K562 (cell line): ENCODE results near the gene RBMX. TPM values are rescaled to one million over a fixed set of nuclear protein-coding genes. Genes with fewer than 3 reads are reported as not detected.
A peak's percentile ranks its signal among the peaks of the same experiment; 100 is the strongest.

Experiments used
- CTCF ChIP-seq, 3 experiments: IDR thresholded peaks in 2 of 3; conservative IDR thresholded peaks in 1 of 3; 2 replicates each; pipeline ENCODE4 v1.5.1; 2011 to 2012; ENCODE audit warnings: low read length in 3 of 3, mild to moderate bottlenecking in 3 of 3, control low read depth in 2 of 3, improper control_type of control experiment in 1 of 3, inconsistent platforms in 1 of 3, low read depth in 1 of 3, mixed read lengths in 1 of 3, moderate library complexity in 1 of 3; ENCODE audit not compliant: insufficient read depth in 2 of 3
- GTF2A2 ChIP-seq: IDR thresholded peaks from 2 replicates; pipeline ENCODE4 v1.6.1; 2016; ENCODE audit warnings: mild to moderate bottlenecking, missing genetic modification characterization, missing compliant biosample characterization
- MNT ChIP-seq, 2 experiments: fragments of 450-650 bp; conservative IDR thresholded peaks; 2 replicates each; pipeline ENCODE4 v1.6.1; 2017; ENCODE audit warnings: mild to moderate bottlenecking in 2 of 2, moderate library complexity in 2 of 2
- RNF219 ChIP-seq: fragments of 250-450 bp; sonication (Bioruptor Pico); IDR thresholded peaks from 2 replicates; pipeline ENCODE4 v1.5.0; 2022; ENCODE audit warnings: mild to moderate bottlenecking
- SRSF9 ChIP-seq: fragments of 200-400 bp; formaldehyde crosslinking; IDR thresholded peaks from 2 replicates; pipeline ENCODE4 v1.6.1; 2017; ENCODE audit warnings: low read depth, low read length, borderline replicate concordance
- ZNF395 ChIP-seq: fragments of 200-800 bp; sonication (Bioruptor generic); IDR thresholded peaks from 2 replicates; pipeline ENCODE4 v1.6.1; 2017; ENCODE audit warnings: missing genetic modification characterization, missing compliant biosample characterization
- ZNF511 ChIP-seq: sonication (generic); formaldehyde crosslinking; IDR thresholded peaks from 2 replicates; pipeline ENCODE4 v1.8.0; 2022; ENCODE audit warnings: mild to moderate bottlenecking, missing genetic modification reagents
- ZNF77 ChIP-seq: fragments of 250-450 bp; sonication (Bioruptor Pico); IDR thresholded peaks from 2 replicates; pipeline ENCODE4 v1.5.0; 2020
- polyA plus RNA-seq, 8 experiments: library from polyadenylated mRNA; depleted of rRNA in 4 of 8; stranded (reverse) in 5 of 8; unstranded in 3 of 8; fragments of >200 nt; fragmentation: Nextera tagmentation in 2 of 8; fragmentation: Illumina TruSeq in 1 of 8; extraction: Ambion mirVana in 2 of 8; extraction: Trizol in 1 of 8; gene quantifications; 2 replicates each; pipeline versions ENCODE4 v1.2.1 to v1.2.3, GENCODE V29; 2011 to 2014; ENCODE audit warnings: inconsistent platforms in 1 of 8, missing spikeins in 1 of 8
- total RNA-seq, 7 experiments: library from RNA; depleted of rRNA in 6 of 7; stranded (reverse); fragments of >200 nt in 6 of 7; fragmentation: Illumina TruSeq in 2 of 7; extraction: Trizol in 2 of 7; gene quantifications; 2 replicates each; pipeline versions ENCODE4 v1.2.1 to v1.2.3, GENCODE V29; 2011 to 2021; ENCODE audit warnings: low replicate concordance in 1 of 7
- TF ChIP-seq, protein P1 (sequence below): fragments of 450-650 bp; IDR thresholded peaks from one replicate; pipeline ENCODE4 v1.6.1; 2018; ENCODE audit warnings: mild to moderate bottlenecking, moderate library complexity; ENCODE audit not compliant: partially characterized antibody
- TF ChIP-seq, protein P2 (sequence below): fragments of 250-450 bp; sonication (Bioruptor Pico); IDR thresholded peaks from 2 replicates; pipeline ENCODE4 v1.4.0; 2020; ENCODE audit warnings: mild to moderate bottlenecking
- TF ChIP-seq, protein P3 (sequence below): sonication (generic); formaldehyde crosslinking; IDR thresholded peaks from 2 replicates; pipeline ENCODE4 v1.8.1; 2023; ENCODE audit warnings: mild to moderate bottlenecking, missing genetic modification reagents, moderate library complexity

The RBMX gene
- total and polyA plus RNA-seq, 9 of the 15 experiments (the other 6 are each of a cell fraction or from before 2014, with no cell fraction given): 405 to 671 (median 540) TPM

DNA sequence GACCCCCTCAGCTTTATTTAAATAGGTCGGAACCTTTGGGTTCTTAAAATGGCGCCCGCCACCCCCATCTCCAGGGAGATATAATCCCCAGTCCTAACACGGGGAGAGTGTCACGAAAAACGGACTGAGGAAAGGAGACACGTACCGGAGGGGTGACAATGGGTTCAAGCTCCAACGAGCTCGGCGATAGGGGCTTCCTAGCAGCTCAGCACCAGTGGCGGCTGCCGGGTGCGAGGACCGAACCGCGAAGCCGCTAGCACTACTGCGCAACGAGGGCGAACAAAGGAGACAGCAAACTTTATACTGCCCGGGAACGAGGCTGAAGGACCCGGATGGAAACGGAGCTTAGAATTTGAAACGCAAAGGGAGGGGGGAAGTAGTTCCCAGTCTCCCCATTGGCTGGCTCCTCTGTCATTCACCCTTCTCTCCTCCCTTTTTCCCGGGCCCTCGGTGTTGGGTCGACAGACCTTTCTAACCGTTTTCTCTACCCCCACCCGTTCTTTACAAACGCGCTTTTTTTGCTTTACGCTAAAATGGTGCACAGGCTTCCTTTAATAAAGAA is at the start of gene RBMX (continued):
- TF ChIP-seq CTCF (IDR thresholded peaks at IDR 0.05 in 2 of 3, conservative IDR thresholded peaks at IDR 0.05 in 1 of 3; ENCODE audit: insufficient read depth in 2 of 3, low read depth in 1 of 3, low read length in 3 of 3) (no peak), ZNF77 (CRISPR knock-in tag) (no peak), GTF2A2 (peak; percentile 82; the same call in 1 of the 2 replicates), ZNF511 (no peak), MNT (conservative IDR thresholded peaks at IDR 0.05) (peak in 1 of 2 experiments; percentile 57; a peak in 2 of 4 replicates), ZNF395 (CRISPR knock-in tag) (no peak), SRSF9 (no peak), RNF219 (no peak)
- TF ChIP-seq, protein P1, sequence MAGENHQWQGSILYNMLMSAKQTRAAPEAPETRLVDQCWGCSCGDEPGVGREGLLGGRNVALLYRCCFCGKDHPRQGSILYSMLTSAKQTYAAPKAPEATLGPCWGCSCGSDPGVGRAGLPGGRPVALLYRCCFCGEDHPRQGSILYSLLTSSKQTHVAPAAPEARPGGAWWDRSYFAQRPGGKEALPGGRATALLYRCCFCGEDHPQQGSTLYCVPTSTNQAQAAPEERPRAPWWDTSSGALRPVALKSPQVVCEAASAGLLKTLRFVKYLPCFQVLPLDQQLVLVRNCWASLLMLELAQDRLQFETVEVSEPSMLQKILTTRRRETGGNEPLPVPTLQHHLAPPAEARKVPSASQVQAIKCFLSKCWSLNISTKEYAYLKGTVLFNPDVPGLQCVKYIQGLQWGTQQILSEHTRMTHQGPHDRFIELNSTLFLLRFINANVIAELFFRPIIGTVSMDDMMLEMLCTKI: no peak
- TF ChIP-seq, protein P2, sequence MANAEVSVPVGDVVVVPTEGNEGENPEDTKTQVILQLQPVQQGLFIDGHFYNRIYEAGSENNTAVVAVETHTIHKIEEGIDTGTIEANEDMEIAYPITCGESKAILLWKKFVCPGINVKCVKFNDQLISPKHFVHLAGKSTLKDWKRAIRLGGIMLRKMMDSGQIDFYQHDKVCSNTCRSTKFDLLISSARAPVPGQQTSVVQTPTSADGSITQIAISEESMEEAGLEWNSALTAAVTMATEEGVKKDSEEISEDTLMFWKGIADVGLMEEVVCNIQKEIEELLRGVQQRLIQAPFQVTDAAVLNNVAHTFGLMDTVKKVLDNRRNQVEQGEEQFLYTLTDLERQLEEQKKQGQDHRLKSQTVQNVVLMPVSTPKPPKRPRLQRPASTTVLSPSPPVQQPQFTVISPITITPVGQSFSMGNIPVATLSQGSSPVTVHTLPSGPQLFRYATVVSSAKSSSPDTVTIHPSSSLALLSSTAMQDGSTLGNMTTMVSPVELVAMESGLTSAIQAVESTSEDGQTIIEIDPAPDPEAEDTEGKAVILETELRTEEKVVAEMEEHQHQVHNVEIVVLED (CRISPR knock-in tag): no peak
- TF ChIP-seq, protein P3, sequence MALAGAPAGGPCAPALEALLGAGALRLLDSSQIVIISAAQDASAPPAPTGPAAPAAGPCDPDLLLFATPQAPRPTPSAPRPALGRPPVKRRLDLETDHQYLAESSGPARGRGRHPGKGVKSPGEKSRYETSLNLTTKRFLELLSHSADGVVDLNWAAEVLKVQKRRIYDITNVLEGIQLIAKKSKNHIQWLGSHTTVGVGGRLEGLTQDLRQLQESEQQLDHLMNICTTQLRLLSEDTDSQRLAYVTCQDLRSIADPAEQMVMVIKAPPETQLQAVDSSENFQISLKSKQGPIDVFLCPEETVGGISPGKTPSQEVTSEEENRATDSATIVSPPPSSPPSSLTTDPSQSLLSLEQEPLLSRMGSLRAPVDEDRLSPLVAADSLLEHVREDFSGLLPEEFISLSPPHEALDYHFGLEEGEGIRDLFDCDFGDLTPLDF: peak; percentile 84
